Right ventricle myocardium superior (tissue), 1 donor: ENCODE results near the gene GPER1. TPM values are rescaled to one million over a fixed set of nuclear protein-coding genes. Genes with fewer than 3 reads are reported as not detected.

Experiments used
- total RNA-seq: library from RNA; stranded (reverse); fragmentation: NEBNext Ultra II Directional; extraction: Animal tissue kit (Norgen Biotek cat#: 25700); gene quantifications from one replicate; pipeline ENCODE4 v1.2.1, GENCODE V29; 2021
- donor health status: DM: no; HTN: yes; CAD: no; lungs with severe emphysema.

Gene GPER1
- total RNA-seq, 1 donor from 2014 or later: 2.5 TPM

Other genes with a start within 250 kb of the GPER1 start
- 20.6 TPM for gene GET4, start 211.6 kb upstream of the GPER1 start, total RNA-seq
- gene ADAP1, start 133.4 kb upstream of the GPER1 start, total RNA-seq: 6.4 TPM
- 8.0 TPM for gene COX19, start 112.6 kb upstream of the GPER1 start, total RNA-seq
- gene CYP2W1, start 104.9 kb upstream of the GPER1 start, total RNA-seq: not detected
- gene GPR146, start 43.6 kb upstream of the GPER1 start, total RNA-seq: 26.3 TPM
- gene ZFAND2A, start 72.1 kb downstream of the GPER1 start, total RNA-seq: 6.0 TPM
- not detected for gene UNCX, start 144.8 kb downstream of the GPER1 start, total RNA-seq